Measurements from ENCODE around the gene AFAP1. TPM values are rescaled to one million over a fixed set of nuclear protein-coding genes. Genes with fewer than 3 reads are reported as not detected.

AFAP1 gene
- total RNA-seq, 2 donors from 2014 or later = 32.1 to 40.1 TPM

DNA sequence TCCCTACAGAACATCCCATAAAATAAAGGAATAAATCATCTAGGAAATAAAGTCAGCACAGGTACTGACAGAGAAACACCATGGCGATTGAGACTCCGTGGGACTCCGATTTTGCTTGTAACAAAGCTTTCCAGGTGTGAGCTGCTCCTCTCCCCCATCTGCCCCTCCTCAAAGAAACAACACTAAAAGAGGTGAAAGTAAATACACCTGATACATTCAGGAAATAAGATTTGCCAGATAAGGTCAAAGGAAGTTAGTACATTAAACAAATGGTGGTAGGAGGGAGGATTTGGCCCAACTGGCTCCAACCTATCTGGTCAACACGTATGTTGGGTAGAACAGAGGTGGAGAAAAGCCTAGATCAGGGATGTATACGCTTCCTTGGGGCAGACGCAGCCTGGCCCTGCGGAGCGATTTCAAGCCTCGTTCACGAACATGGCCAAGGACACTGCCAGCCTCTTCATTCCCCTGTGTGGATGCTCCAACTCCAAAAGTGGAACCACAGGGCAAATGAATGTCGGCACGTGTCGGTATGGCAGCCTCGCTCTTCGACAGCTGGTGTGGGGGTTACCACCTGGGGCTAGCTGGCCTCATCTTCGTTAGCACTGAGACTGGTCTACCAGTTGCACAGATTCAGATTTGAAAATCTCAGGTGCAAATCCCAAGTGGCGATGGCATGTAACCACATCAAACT is 162.5 kb downstream of the AFAP1 start:
- Histone ChIP-seq H3K27ac (no peak overlapping the region), H3K4me3 (no peak overlapping the region), H3K36me3 (peaks cover 29% of the 10 kb centered on the region), H3K27me3 (replicated peaks; ENCODE audit: insufficient read depth) (no peaks in the 10 kb centered on the region), H3K9me3 (no peaks in the 10 kb centered on the region), H3K4me1 (ENCODE audit: control insufficient read depth in 1 of 2, low read depth in 2 of 2) (peaks cover 14 to 41% of the 10 kb centered on the region in 2 donors)
- ATAC-seq (ENCODE audit: insufficient number of reproducible peaks, low FRiP score, low read depth) = no peak
- TF ChIP-seq, protein P1, sequence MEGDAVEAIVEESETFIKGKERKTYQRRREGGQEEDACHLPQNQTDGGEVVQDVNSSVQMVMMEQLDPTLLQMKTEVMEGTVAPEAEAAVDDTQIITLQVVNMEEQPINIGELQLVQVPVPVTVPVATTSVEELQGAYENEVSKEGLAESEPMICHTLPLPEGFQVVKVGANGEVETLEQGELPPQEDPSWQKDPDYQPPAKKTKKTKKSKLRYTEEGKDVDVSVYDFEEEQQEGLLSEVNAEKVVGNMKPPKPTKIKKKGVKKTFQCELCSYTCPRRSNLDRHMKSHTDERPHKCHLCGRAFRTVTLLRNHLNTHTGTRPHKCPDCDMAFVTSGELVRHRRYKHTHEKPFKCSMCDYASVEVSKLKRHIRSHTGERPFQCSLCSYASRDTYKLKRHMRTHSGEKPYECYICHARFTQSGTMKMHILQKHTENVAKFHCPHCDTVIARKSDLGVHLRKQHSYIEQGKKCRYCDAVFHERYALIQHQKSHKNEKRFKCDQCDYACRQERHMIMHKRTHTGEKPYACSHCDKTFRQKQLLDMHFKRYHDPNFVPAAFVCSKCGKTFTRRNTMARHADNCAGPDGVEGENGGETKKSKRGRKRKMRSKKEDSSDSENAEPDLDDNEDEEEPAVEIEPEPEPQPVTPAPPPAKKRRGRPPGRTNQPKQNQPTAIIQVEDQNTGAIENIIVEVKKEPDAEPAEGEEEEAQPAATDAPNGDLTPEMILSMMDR (IDR thresholded peaks at IDR 0.05) = no peak
- no peak for DNase-seq (ENCODE audit: low spot score)

DNA sequence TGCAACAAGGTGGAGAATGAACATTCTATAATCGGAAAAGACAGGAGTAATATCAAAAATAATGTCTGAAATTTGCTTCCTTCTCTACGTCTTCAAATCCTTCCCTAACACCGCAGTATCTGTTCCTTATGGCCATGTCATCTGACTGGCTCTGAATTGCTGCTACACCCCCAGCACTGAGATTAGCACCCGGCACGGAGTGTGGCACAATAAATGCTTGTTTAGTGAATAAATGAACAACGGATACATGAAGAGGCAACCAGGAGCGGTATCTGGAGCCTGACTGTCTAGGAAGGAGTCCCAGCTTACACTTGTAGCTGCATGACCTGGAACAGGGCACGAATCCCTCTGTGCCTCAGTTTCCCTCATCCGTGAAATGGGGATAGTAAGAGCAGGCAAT is 164.3 kb downstream of the AFAP1 start:
- no peak for ATAC-seq (ENCODE audit: insufficient number of reproducible peaks, low FRiP score, low read depth)
- H3K9me3 ChIP-seq = no peaks in the 10 kb centered on the region
- H3K27me3 ChIP-seq (replicated peaks; ENCODE audit: insufficient read depth) = no peaks in the 10 kb centered on the region
- no peak overlapping the region for H3K27ac ChIP-seq
- TF ChIP-seq, protein P1 (IDR thresholded peaks at IDR 0.05) = no peak
- H3K4me1 ChIP-seq (ENCODE audit: control insufficient read depth in 1 of 2, low read depth in 2 of 2) = peaks cover 0 to 24% of the 10 kb centered on the region in 2 donors
- peaks cover 37% of the 10 kb centered on the region for H3K36me3 ChIP-seq
- no peak for DNase-seq (ENCODE audit: low spot score)
- H3K4me3 ChIP-seq = no peak overlapping the region

DNA sequence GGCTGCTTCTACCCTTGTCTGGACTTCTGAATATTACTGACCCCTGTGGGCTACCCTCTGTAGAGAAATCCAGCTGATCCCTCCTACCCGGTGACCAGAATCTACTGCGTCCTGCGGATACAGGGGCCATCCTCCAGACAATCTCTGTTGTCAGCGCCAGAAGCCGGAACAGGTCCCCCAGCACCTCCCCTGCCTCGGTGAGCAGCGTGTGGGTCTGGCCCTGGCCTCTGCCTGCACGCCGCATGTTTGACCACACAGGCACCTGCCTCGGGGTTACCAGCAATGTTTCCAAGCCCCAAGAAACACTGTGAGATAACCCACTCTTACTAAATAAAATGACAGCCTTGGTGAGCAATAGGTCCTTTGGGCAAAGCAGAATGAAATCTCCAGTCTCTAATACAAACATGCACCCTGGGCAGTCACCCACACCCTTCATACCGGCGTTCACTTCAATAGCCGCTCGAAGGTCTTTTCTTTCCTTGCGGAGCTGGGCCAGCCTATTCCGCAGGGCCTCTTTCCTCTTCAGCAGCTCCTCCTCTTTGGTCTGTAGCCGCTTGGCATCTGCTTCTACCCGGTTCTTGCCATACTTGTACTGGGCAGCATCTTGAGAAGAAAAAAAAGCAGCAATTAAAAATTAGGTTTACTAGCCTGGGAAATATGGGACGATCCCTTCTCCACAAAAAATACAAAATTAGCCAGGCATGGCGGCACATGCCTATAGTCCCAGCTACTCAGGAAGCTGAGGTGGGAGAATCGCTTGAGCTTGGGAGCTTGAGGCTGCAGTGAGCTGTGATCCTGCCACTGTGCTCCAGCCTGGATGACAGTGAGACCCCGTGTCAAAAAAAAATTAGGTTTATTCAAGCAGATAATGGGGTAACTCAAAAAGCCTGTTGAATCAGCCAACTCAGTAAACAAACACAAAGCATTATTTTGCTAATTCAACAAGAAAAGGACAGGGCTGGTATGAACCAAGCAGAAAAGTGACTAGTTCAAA is 165.1 kb downstream of the AFAP1 start:
- H3K9me3 ChIP-seq = no peaks in the 10 kb centered on the region
- H3K27ac ChIP-seq = no peak overlapping the region
- TF ChIP-seq, protein P1 (IDR thresholded peaks at IDR 0.05) = no peak
- no peak overlapping the region for H3K4me3 ChIP-seq
- DNase-seq (ENCODE audit: low spot score) (no peak), ATAC-seq (ENCODE audit: insufficient number of reproducible peaks, low FRiP score, low read depth) (no peak)
- peaks cover 37% of the 10 kb centered on the region for H3K36me3 ChIP-seq
- H3K4me1 ChIP-seq (ENCODE audit: control insufficient read depth in 1 of 2, low read depth in 2 of 2) = peaks cover 0 to 16% of the 10 kb centered on the region in 2 donors
- no peaks in the 10 kb centered on the region for H3K27me3 ChIP-seq (replicated peaks; ENCODE audit: insufficient read depth)

DNA sequence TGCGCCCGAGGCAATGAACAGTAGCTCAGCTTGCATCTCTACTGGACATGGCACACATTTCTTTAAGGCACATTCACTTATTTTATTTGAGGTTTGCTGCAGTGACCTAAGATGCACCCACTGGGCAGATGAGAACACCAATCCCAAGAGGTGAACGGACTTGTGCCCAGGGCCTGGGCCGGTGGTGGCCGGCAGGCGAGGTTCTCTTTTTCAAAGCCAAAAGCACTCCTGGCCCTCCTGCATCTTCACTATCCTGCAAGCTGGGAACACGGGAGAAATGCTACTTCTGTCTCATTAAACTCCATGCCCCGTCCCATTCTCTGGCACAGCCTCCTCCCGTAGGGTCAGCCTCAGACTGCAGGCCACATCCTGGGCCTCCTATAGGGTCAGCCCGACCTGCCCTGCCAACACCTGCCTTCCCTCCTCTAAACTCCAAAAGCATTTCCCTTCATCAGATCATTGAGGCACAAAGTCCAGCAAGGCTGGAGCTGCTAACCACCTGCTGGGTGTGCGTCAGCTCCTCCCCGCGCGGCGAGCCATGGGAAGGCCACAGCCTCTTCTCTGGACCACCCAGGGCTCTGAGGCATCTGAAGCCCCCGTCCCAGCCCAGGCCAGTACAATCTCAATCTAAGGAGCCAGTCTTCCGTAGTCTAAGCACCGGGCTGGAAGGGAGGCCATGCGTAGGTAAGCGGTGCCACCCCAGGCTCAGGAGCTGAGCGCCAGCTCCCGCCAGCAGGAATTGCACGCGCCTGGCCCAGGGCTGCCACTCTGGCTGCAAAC is 166.1 kb downstream of the AFAP1 start:
- ATAC-seq (ENCODE audit: insufficient number of reproducible peaks, low FRiP score, low read depth) (no peak), DNase-seq (ENCODE audit: low spot score) (no peak)
- peaks cover 0 to 7% of the 10 kb centered on the region in 2 donors for H3K4me1 ChIP-seq (ENCODE audit: control insufficient read depth in 1 of 2, low read depth in 2 of 2)

More for the DNA sequence above, 166.1 kb downstream of the AFAP1 start:
- no peaks in the 10 kb centered on the region for H3K9me3 ChIP-seq
- TF ChIP-seq, protein P1 (IDR thresholded peaks at IDR 0.05) = no peak
- H3K27ac ChIP-seq = no peak overlapping the region
- no peak overlapping the region for H3K4me3 ChIP-seq
- no peaks in the 10 kb centered on the region for H3K27me3 ChIP-seq (replicated peaks; ENCODE audit: insufficient read depth)
- H3K36me3 ChIP-seq = peaks cover 46% of the 10 kb centered on the region

Data from thoracic aorta (tissue), 2 donors.